ENCODE data around the gene TMEM132A. TPM values are rescaled to one million over a fixed set of nuclear protein-coding genes. Genes with fewer than 3 reads are reported as not detected.

Gene TMEM132A
- 182 to 197 TPM (median 193 TPM) in 3 replicates for total RNA-seq

- no peaks in the 10 kb centered on the region for H3K9me3 Mint-ChIP-seq
- H3K27ac Mint-ChIP-seq = peak within 1 kb of the TSS; percentile 45
- TF ChIP-seq CTCF (IDR thresholded peaks at IDR 0.05; ENCODE audit: unreplicated experiment) = no peak
- peak; percentile 54 to 71 for DNase-seq (ENCODE audit: low spot score in 2 of 2, unreplicated experiment in 2 of 2)
- peaks cover 19% of the 10 kb centered on the region for H3K36me3 Mint-ChIP-seq
- H3K4me3 Mint-ChIP-seq = peak within 1 kb of the TSS; percentile 80
- H3K4me1 Mint-ChIP-seq = peaks cover 12% of the 10 kb centered on the region
- H3K27me3 Mint-ChIP-seq (ENCODE audit: low read depth) = no peaks in the 10 kb centered on the region
Observed at GRCh38 chr11:60924110-60924905, at the start of gene TMEM132A. TSS of gene TMEM132A (plus strand) at chr11:60924460. CDS start at chr11:60924634, 174 bp downstream.

GRCh38 chr11:60875366-60876167, 48.7 kb upstream of the TMEM132A start:
- TF ChIP-seq CTCF (IDR thresholded peaks at IDR 0.05; ENCODE audit: unreplicated experiment) = no peak
- DNase-seq (ENCODE audit: low spot score in 2 of 2, unreplicated experiment in 2 of 2) = peak in 1 of 2 experiments; percentile 28
- no peak overlapping the region for H3K4me3 Mint-ChIP-seq
- H3K4me1 Mint-ChIP-seq = peaks cover 2% of the 10 kb centered on the region
- no peaks in the 10 kb centered on the region for H3K36me3 Mint-ChIP-seq
- no peak overlapping the region for H3K27ac Mint-ChIP-seq
- H3K9me3 Mint-ChIP-seq = no peaks in the 10 kb centered on the region
- H3K27me3 Mint-ChIP-seq (ENCODE audit: low read depth) = no peaks in the 10 kb centered on the region

- peak in 1 of 2 experiments; percentile 13 for DNase-seq (ENCODE audit: low spot score in 2 of 2, unreplicated experiment in 2 of 2)
- TF ChIP-seq CTCF (IDR thresholded peaks at IDR 0.05; ENCODE audit: unreplicated experiment) = no peak
- peaks cover 2% of the 10 kb centered on the region for H3K4me1 Mint-ChIP-seq
- peaks cover 2% of the 10 kb centered on the region for H3K36me3 Mint-ChIP-seq
- no peaks in the 10 kb centered on the region for H3K27me3 Mint-ChIP-seq (ENCODE audit: low read depth)
- no peak overlapping the region for H3K4me3 Mint-ChIP-seq
- H3K9me3 Mint-ChIP-seq = no peaks in the 10 kb centered on the region
- no peak overlapping the region for H3K27ac Mint-ChIP-seq
Observed at GRCh38 chr11:60876168-60876485, 48.1 kb upstream of the TMEM132A start.

- H3K4me1 Mint-ChIP-seq = no peaks in the 10 kb centered on the region
- H3K27me3 Mint-ChIP-seq (ENCODE audit: low read depth) = no peaks in the 10 kb centered on the region
- H3K9me3 Mint-ChIP-seq = no peaks in the 10 kb centered on the region
- TF ChIP-seq CTCF (IDR thresholded peaks at IDR 0.05; ENCODE audit: unreplicated experiment) = no peak
- no peak overlapping the region for H3K4me3 Mint-ChIP-seq
- no peak for DNase-seq (ENCODE audit: low spot score in 2 of 2, unreplicated experiment in 2 of 2)
- H3K36me3 Mint-ChIP-seq = peaks cover 11% of the 10 kb centered on the region
- no peak overlapping the region for H3K27ac Mint-ChIP-seq
Observed at GRCh38 chr11:60878245-60879101, 45.8 kb upstream of the TMEM132A start.

- Mint-ChIP-seq H3K9me3 (no peaks in the 10 kb centered on the region), H3K36me3 (peaks cover 11% of the 10 kb centered on the region), H3K27me3 (ENCODE audit: low read depth) (no peaks in the 10 kb centered on the region), H3K27ac (no peak overlapping the region), H3K4me1 (no peaks in the 10 kb centered on the region), H3K4me3 (no peak overlapping the region)
- no peak for TF ChIP-seq CTCF (IDR thresholded peaks at IDR 0.05; ENCODE audit: unreplicated experiment)
- DNase-seq (ENCODE audit: low spot score in 2 of 2, unreplicated experiment in 2 of 2) = no peak
Observed at GRCh38 chr11:60879104-60879503, 45.2 kb upstream of the TMEM132A start.
